ENCODE results near the gene ZBTB42.

Gene ZBTB42

GRCh38 chr14:104792101-104792884 is 8.6 kb upstream of the ZBTB42 start:
- in situ Hi-C loops (cut with MboI; ENCODE audit: low sequenced_read_pairs, unreplicated experiment): no loop called here
- no peak for DNase-seq (ENCODE audit: low spot score)
- TF ChIP-seq CTCF (IDR thresholded peaks at IDR 0.05; ENCODE audit: borderline replicate concordance, control extremely low read depth, extremely low read depth, insufficient read depth, missing control alignments): no peak

- no peak for TF ChIP-seq CTCF (IDR thresholded peaks at IDR 0.05; ENCODE audit: borderline replicate concordance, control extremely low read depth, extremely low read depth, insufficient read depth, missing control alignments)
- DNase-seq (ENCODE audit: low spot score): no peak
- in situ Hi-C loops (cut with MboI; ENCODE audit: low sequenced_read_pairs, unreplicated experiment): no loop called here
These were observed 7.8 kb upstream of the ZBTB42 start for GRCh38 chr14:104792945-104793702.

DNA sequence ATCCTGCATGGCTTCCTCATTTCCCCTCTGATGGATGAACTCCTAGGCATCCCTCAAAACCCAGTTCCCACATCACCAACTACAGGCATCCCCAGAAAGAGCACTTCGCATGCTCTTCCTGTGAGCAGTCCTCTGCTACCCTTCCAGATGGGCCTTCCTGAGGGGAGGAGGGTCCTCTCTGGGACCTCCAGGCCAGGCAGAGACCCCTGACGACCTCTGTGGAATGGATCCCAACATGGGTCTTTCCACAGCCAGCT is 7.3 kb upstream of the ZBTB42 start:
- DNase-seq (ENCODE audit: low spot score): no peak
- in situ Hi-C loops (cut with MboI; ENCODE audit: low sequenced_read_pairs, unreplicated experiment): no loop called here
- no peak for TF ChIP-seq CTCF (IDR thresholded peaks at IDR 0.05; ENCODE audit: borderline replicate concordance, control extremely low read depth, extremely low read depth, insufficient read depth, missing control alignments)

GRCh38 chr14:104794099-104794498 is 6.8 kb upstream of the ZBTB42 start:
- no peak for TF ChIP-seq CTCF (IDR thresholded peaks at IDR 0.05; ENCODE audit: borderline replicate concordance, control extremely low read depth, extremely low read depth, insufficient read depth, missing control alignments)
- DNase-seq (ENCODE audit: low spot score): peak; percentile 67
- in situ Hi-C loops (cut with MboI; ENCODE audit: low sequenced_read_pairs, unreplicated experiment): no loop called here

- TF ChIP-seq CTCF (IDR thresholded peaks at IDR 0.05; ENCODE audit: borderline replicate concordance, control extremely low read depth, extremely low read depth, insufficient read depth, missing control alignments): no peak
- DNase-seq (ENCODE audit: low spot score): peak; percentile 70
- in situ Hi-C loops (cut with MboI; ENCODE audit: low sequenced_read_pairs, unreplicated experiment): no loop called here
These were observed 6.3 kb upstream of the ZBTB42 start for GRCh38 chr14:104794631-104794992.

DNA sequence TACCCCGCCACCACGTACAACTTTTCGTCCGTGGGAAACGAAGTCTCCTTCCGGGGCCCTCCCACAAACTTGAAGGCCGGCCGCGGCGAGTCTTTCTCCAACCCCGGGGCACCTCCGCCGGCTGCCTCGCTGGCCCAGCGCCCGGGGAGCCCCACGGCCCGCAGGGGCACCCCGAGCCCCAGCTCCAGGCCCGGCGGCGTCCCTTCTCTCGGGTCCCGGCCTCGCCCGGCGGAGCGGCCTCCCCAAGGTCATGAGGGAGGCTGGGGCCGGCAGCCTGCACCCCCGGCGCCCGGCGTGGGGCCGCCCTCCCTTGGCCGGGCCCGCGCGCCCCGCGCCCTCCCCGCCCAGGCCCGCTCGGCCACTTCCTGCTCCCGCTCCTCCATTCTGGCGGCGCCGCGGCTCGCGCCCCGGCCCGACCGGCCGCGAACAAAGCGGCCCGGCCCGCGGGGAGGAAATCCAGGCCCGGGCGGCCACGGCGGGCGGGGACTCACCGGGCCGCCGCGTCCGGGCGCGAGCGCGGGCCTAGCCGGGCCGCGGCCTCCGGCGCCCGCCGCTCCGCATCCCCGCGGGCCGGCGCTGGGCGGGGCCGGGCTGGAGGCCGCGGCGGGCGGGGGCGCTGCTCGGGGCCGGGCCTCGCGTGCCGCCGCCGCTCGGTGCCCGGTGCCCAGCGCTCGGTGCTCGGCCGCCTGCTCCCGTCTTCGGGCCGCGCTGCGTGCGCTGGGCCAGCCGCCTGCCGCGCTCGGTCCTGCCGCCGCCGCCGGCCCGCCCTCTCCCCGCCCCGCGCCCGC is 5.7 kb upstream of the ZBTB42 start, which contains the start of gene AKT1:
Gene AKT1, minus strand, starts transcription at position 756 of the 788 bp plus-strand sequence. CDS start 3,105 bp downstream, outside the sequence.
- DNase-seq (ENCODE audit: low spot score): peak; percentile 75
- in situ Hi-C loops (cut with MboI; ENCODE audit: low sequenced_read_pairs, unreplicated experiment): no loop called here
- TF ChIP-seq CTCF (IDR thresholded peaks at IDR 0.05; ENCODE audit: borderline replicate concordance, control extremely low read depth, extremely low read depth, insufficient read depth, missing control alignments): no peak
